Panc1 (cell line): ENCODE results near the gene TBCD. TPM values are rescaled to one million over a fixed set of nuclear protein-coding genes. Genes with fewer than 3 reads are reported as not detected.

Source experiments
- ATAC-seq: fragments of 200-7000 bp; cut with Tn5 transposase; 2 replicates; pipeline ENCODE4 v1.9.1; 2020; ENCODE audit warnings: mild to moderate bottlenecking, moderate library complexity
- BruUV-seq: library from RNA; stranded (reverse); fragments of 400-500 nt; replicated peaks from 2 replicates; lab custom pipeline; 2021; lab: Mats Ljungman, UMichigan
- CTCF ChIA-PET: fragments of 300-600 bp; sonication (Branson Sonifier 250); formaldehyde crosslinking; loops from one replicate; lab custom pipeline; 2022; ENCODE audit warnings: antibody characterized with exemption; lab: Charles Lee
- POLR2A ChIA-PET: fragments of 300-600 bp; sonication (Branson Sonifier 250); formaldehyde crosslinking; loops from one replicate; lab custom pipeline; 2022; ENCODE audit warnings: antibody characterized with exemption; lab: Charles Lee
- DNase-seq: peaks from one replicate; pipeline ENCODE4 v3.0.0-alpha.2; 2010; ENCODE audit warnings: low read depth, low spot score
- H3K27ac ChIP-seq: 2 replicates; pipeline ENCODE4 v1.5.1; 2011; ENCODE audit warnings: mild to moderate bottlenecking, low read length, inconsistent platforms
- H3K27me3 ChIP-seq: fragments of 200-500 bp; sonication (Bioruptor generic); 2 replicates; pipeline ENCODE4 v1.6.0; 2014; ENCODE audit warnings: low read length, inconsistent platforms; ENCODE audit not compliant: control insufficient read depth, insufficient read depth
- H3K36me3 ChIP-seq: fragments of 200-500 bp; sonication (Bioruptor generic); 2 replicates; pipeline ENCODE4 v1.5.1; 2014; ENCODE audit warnings: inconsistent platforms, mild to moderate bottlenecking, low read length, moderate library complexity; ENCODE audit not compliant: control insufficient read depth, insufficient read depth
- H3K4me1 ChIP-seq: 2 replicates; pipeline ENCODE4 v1.5.1; 2011; ENCODE audit warnings: inconsistent platforms, mild to moderate bottlenecking, low read length, moderate library complexity; ENCODE audit not compliant: control insufficient read depth, insufficient read depth
- H3K4me3 ChIP-seq, 2 experiments: 2 replicates each; pipeline ENCODE4 v1.5.1; 2011 to 2012; ENCODE audit warnings: low read depth in 2 of 2, low read length in 2 of 2, mild to moderate bottlenecking in 2 of 2, inconsistent platforms in 1 of 2, moderate library complexity in 1 of 2
- H3K9me3 ChIP-seq: fragments of 200-500 bp; sonication (Bioruptor generic); 2 replicates; pipeline ENCODE4 v1.5.1; 2014; ENCODE audit warnings: low read depth, mild to moderate bottlenecking, inconsistent platforms, low read length, moderate library complexity; ENCODE audit not compliant: control insufficient read depth, insufficient read depth
- CTCF ChIP-seq: fragments of 450-650 bp; IDR thresholded peaks from 2 replicates; pipeline ENCODE4 v1.5.1; 2017; ENCODE audit warnings: mild to moderate bottlenecking
- POLR2AphosphoS5 ChIP-seq: IDR thresholded peaks from 2 replicates; pipeline ENCODE4 v1.6.1; 2012; ENCODE audit warnings: mild to moderate bottlenecking, low read depth, low read length, moderate library complexity
- REST ChIP-seq, 2 experiments: IDR thresholded peaks; 2 replicates each; pipeline ENCODE4 v1.6.1; 2011 to 2012; ENCODE audit warnings: low read depth in 2 of 2, control low read depth in 1 of 2, low read length in 1 of 2, mild to moderate bottlenecking in 1 of 2, moderate library complexity in 1 of 2; ENCODE audit not compliant: insufficient read depth in 1 of 2
- SIN3A ChIP-seq: IDR thresholded peaks from 2 replicates; pipeline ENCODE4 v1.6.1; 2012; ENCODE audit warnings: low read depth, mild to moderate bottlenecking, low read length, moderate library complexity, borderline replicate concordance; ENCODE audit not compliant: insufficient read depth
- TCF7L2 ChIP-seq: IDR thresholded peaks from 2 replicates; pipeline ENCODE4 v1.6.1; 2011; ENCODE audit warnings: mild to moderate bottlenecking, low read depth, low read length, inconsistent platforms
- in situ Hi-C: cut with HindIII; loops from 2 replicates; pipeline ENCODE4 v1.10.0; 2016; ENCODE audit warnings: low sequenced_read_pairs, low pct_unique_long_range_greater_than_20kb
- intact Hi-C: fragments of 100-400 bp; cut with micrococcal nuclease; formaldehyde crosslinking; loops from one replicate; pipeline ENCODE4 v1.10.0; 2022; ENCODE audit not compliant: unreplicated experiment
- total RNA-seq: library from RNA; stranded (reverse); gene quantifications from one replicate; pipeline ENCODE4 v1.2.1, GENCODE V29; 2021; ENCODE audit not compliant: unreplicated experiment

Gene TBCD
- total RNA-seq, 1 experiment from 2014 or later, result 186 TPM

- no peaks in the 10 kb centered on the region for H3K27me3 ChIP-seq
- POLR2A ChIA-PET, result no interaction called here
- no peak overlapping the region for H3K27ac ChIP-seq
- TF ChIP-seq TCF7L2 (no peak), CTCF (no peak; the same call in 1 of the 2 replicates), POLR2AphosphoS5 (no peak), SIN3A (no peak), REST (IDR thresholded peaks at IDR 0.05; ENCODE audit: insufficient read depth in 1 of 2, low read depth in 2 of 2, low read length in 1 of 2) (no peak)
- H3K4me3 ChIP-seq, result no peak overlapping the region
- no peak for DNase-seq
- H3K36me3 ChIP-seq, result no peaks in the 10 kb centered on the region
- BruUV-seq, result no TSS peak
- H3K9me3 ChIP-seq, result no peaks in the 10 kb centered on the region
- intact Hi-C loops (no loop called here), in situ Hi-C loops (no loop called here)
- no peak for ATAC-seq
- CTCF ChIA-PET, result no interaction called here
- H3K4me1 ChIP-seq, result peaks cover 8% of the 10 kb centered on the region
Observed at GRCh38 chr17:82710499-82711232, 41.2 kb upstream of the TBCD start.

GRCh38 chr17:82713071-82713723 lies 38.7 kb upstream of the TBCD start:
- H3K27me3 ChIP-seq, result no peaks in the 10 kb centered on the region
- no peak overlapping the region for H3K4me3 ChIP-seq
- H3K9me3 ChIP-seq, result no peaks in the 10 kb centered on the region
- H3K27ac ChIP-seq, result no peak overlapping the region
- TF ChIP-seq REST (IDR thresholded peaks at IDR 0.05; ENCODE audit: insufficient read depth in 1 of 2, low read depth in 2 of 2, low read length in 1 of 2) (no peak), CTCF (no peak), SIN3A (no peak), POLR2AphosphoS5 (no peak), TCF7L2 (no peak)
- H3K4me1 ChIP-seq, result peaks cover 6% of the 10 kb centered on the region
- in situ Hi-C loops, result no loop called here
- ChIA-PET CTCF (no interaction called here), POLR2A (no interaction called here)
- DNase-seq (no peak), ATAC-seq (no peak)
- BruUV-seq, result no TSS peak
- intact Hi-C loops, result no loop called here
- no peaks in the 10 kb centered on the region for H3K36me3 ChIP-seq
